Naive thymus-derived CD4-positive, alpha-beta T cell (primary cell): ENCODE data around the gene ZBED2. TPM values are rescaled to one million over a fixed set of nuclear protein-coding genes. Genes with fewer than 3 reads are reported as not detected.

ENCODE experiments used
- ATAC-seq: fragments of 150-1000 bp; cut with Tn5 transposase; 2 replicates; pipeline ENCODE4 v1.10.0; 2021; ENCODE audit warnings: mild to moderate bottlenecking, moderate library complexity
- CTCF ChIA-PET: fragments of 350-600 bp; sonication (Branson Sonifier 250); formaldehyde crosslinking; loops from one replicate; lab custom pipeline; 2021; ENCODE audit warnings: antibody characterized with exemption; lab: Charles Lee
- POLR2A ChIA-PET: fragments of 350-600 bp; sonication (Branson Sonifier 250); formaldehyde crosslinking; loops from one replicate; lab custom pipeline; 2021; ENCODE audit warnings: antibody characterized with exemption, inconsistent platforms; lab: Charles Lee
- DNase-seq, 9 donors: peaks; one replicate each; pipeline versions ENCODE4 v3.0.0 to v3.0.0-alpha.2; 2020 to 2022; ENCODE audit warnings: mixed read lengths in 1 of 9
- H3K27ac ChIP-seq: one replicate; pipeline ENCODE4 v1.7.0; 2013; ENCODE audit warnings: mild to moderate bottlenecking, low read depth, low read length, moderate library complexity
- H3K27me3 ChIP-seq, 2 donors: one replicate each; pipeline ENCODE4 v1.7.0; 2013; ENCODE audit warnings: low read length in 2 of 2, mild to moderate bottlenecking in 2 of 2, moderate library complexity in 2 of 2; ENCODE audit not compliant: control insufficient read depth in 2 of 2, insufficient read depth in 2 of 2
- H3K36me3 ChIP-seq, 3 experiments: 1 replicate in 2 of 3; 2 replicates in 1 of 3; pipeline ENCODE4 v1.7.0; 2013; ENCODE audit warnings: low read length in 3 of 3, mild to moderate bottlenecking in 3 of 3, moderate library complexity in 1 of 3; ENCODE audit not compliant: insufficient read depth in 3 of 3, control insufficient read depth in 2 of 3
- H3K4me1 ChIP-seq, 2 donors: one replicate each; pipeline ENCODE4 v1.7.0; 2013; ENCODE audit warnings: low read length in 2 of 2, mild to moderate bottlenecking in 2 of 2, moderate library complexity in 1 of 2; ENCODE audit not compliant: control insufficient read depth in 2 of 2, insufficient read depth in 2 of 2
- H3K4me3 ChIP-seq: 2 replicates; pipeline ENCODE4 v1.7.0; 2013; ENCODE audit warnings: mild to moderate bottlenecking, low read length
- H3K9me3 ChIP-seq, 3 experiments: 1 replicate in 2 of 3; 2 replicates in 1 of 3; pipeline ENCODE4 v1.7.0; 2013; ENCODE audit warnings: low read length in 3 of 3; ENCODE audit not compliant: control insufficient read depth in 2 of 3
- H3K27ac Mint-ChIP-seq, 9 donors: one replicate each; pipeline ENCODE4 v1.8.0; 2020 to 2022; ENCODE audit warnings: mixed read lengths in 9 of 9, mild to moderate bottlenecking in 8 of 9, moderate library complexity in 5 of 9, inconsistent platforms in 2 of 9
- H3K27me3 Mint-ChIP-seq, 5 donors: one replicate each; pipeline ENCODE4 v1.8.0; 2021 to 2022; ENCODE audit warnings: mixed read lengths in 5 of 5, mild to moderate bottlenecking in 1 of 5
- H3K36me3 Mint-ChIP-seq, 5 donors: one replicate each; pipeline ENCODE4 v1.8.0; 2020 to 2022; ENCODE audit warnings: mixed read lengths in 5 of 5, mild to moderate bottlenecking in 3 of 5, inconsistent platforms in 1 of 5
- H3K4me1 Mint-ChIP-seq, 7 donors: one replicate each; pipeline ENCODE4 v1.8.0; 2020 to 2022; ENCODE audit warnings: mixed read lengths in 7 of 7, mild to moderate bottlenecking in 3 of 7, inconsistent platforms in 1 of 7
- H3K4me3 Mint-ChIP-seq, 10 donors: one replicate each; pipeline ENCODE4 v1.8.0; 2020 to 2022; ENCODE audit warnings: mild to moderate bottlenecking in 10 of 10, mixed read lengths in 10 of 10, moderate library complexity in 6 of 10, inconsistent platforms in 2 of 10
- H3K9me3 Mint-ChIP-seq, 11 donors: one replicate each; pipeline ENCODE4 v1.8.0; 2020 to 2022; ENCODE audit warnings: mixed read lengths in 11 of 11, mild to moderate bottlenecking in 4 of 11, inconsistent platforms in 1 of 11, moderate library complexity in 1 of 11
- intact Hi-C, 2 donors: fragments of 100-400 bp; cut with micrococcal nuclease; formaldehyde crosslinking; loops; one replicate each; pipeline ENCODE4 v1.15.1; 2023
- polyA plus RNA-seq, 2 donors: library from polyadenylated mRNA; unstranded; fragments of 300-500 nt; fragmentation: Illumina TruSeq; gene quantifications; one replicate each; pipeline ENCODE4 v1.2.3, GENCODE V29; 2021
- total RNA-seq, 6 experiments: library from RNA in 5 of 6; stranded (reverse) in 5 of 6; gene quantifications; 1 replicate in 5 of 6; 2 replicates in 1 of 6; pipeline ENCODE4 v1.2.3 and lab custom pipeline; 2021 to 2026

The ZBED2 gene
- total and polyA plus RNA-seq, 7 experiments from 2014 or later = 0.13 to 51.8 (median 0.96) TPM; not detected in 1

DNA sequence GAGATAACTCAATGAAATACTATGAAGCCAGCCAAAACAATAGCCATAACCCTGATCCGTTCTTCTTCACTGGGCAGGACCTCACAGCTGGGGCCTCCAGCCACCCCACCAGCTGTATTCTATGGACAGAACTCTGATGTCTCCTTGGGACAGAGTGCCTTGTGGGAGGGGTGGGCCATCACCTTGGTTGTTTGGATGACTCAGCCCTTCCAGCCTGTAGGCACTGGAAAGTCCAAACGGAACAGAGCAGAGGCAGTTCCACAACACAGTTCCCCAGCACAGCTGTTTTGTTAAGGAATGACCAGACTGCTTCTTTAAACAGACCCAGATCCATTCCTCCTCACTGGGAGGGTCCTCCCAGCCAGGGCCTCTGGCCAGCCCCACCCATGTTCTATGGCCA is 31.9 kb upstream of the ZBED2 start:
- no peak overlapping the region for H3K27ac Mint-ChIP-seq
- ChIA-PET POLR2A (no interaction called here), CTCF (no interaction called here)
- H3K4me3 Mint-ChIP-seq = no peak overlapping the region
- Histone ChIP-seq H3K4me1 (no peaks in the 10 kb centered on the region), H3K9me3 (no peaks in the 10 kb centered on the region), H3K27me3 (no peaks in the 10 kb centered on the region), H3K27ac (no peak overlapping the region), H3K36me3 (peaks cover 18 to 42% (median 21%) of the 10 kb centered on the region in 3 experiments), H3K4me3 (no peak overlapping the region)
- H3K4me1 Mint-ChIP-seq = peaks cover 0 to 22% (median 14%) of the 10 kb centered on the region in 7 donors
- no peak for ATAC-seq
- H3K9me3 Mint-ChIP-seq = peaks cover 1 to 38% (median 11%) of the 10 kb centered on the region in 11 donors
- intact Hi-C loops = no loop called here
- no peak for DNase-seq
- peaks cover 37 to 83% (median 68%) of the 10 kb centered on the region in 5 donors for H3K36me3 Mint-ChIP-seq
- H3K27me3 Mint-ChIP-seq = no peaks in the 10 kb centered on the region

DNA sequence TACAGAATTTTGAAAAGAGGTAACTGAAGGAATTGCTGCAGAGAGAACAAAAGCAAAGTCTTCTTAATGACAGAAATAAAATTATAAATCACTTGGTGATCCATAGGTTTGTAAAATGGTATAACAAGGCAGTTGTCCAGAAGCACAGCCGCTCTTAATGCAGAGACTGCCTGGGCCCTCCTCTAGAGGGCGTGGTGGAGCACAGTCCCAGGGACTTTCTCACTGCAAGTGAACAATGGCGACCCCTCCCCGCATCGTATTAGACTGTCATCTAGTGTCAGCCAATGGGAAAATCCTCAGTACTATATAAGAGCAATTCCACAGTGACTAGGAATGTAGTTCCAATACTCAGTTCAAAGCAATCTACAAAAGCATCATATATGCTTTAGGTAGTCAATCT is 26.4 kb upstream of the ZBED2 start:
- Histone ChIP-seq H3K4me1 (peaks cover 11 to 16% of the 10 kb centered on the region in 2 donors), H3K27me3 (no peaks in the 10 kb centered on the region), H3K27ac (no peak overlapping the region), H3K36me3 (peaks cover 8 to 23% (median 15%) of the 10 kb centered on the region in 3 experiments), H3K4me3 (no peak overlapping the region), H3K9me3 (no peaks in the 10 kb centered on the region)
- intact Hi-C loops = loop anchor here in 1 of 2 donors (2.0 kb wide), 1 partner anchor 17 kb away; no protein-coding TSS in a partner anchor
- no peak overlapping the region for H3K27ac Mint-ChIP-seq
- peaks cover 0 to 8% (median 0%) of the 10 kb centered on the region in 11 donors for H3K9me3 Mint-ChIP-seq
- H3K36me3 Mint-ChIP-seq = peaks cover 9 to 62% (median 28%) of the 10 kb centered on the region in 5 donors
- peaks cover 7 to 38% (median 25%) of the 10 kb centered on the region in 7 donors for H3K4me1 Mint-ChIP-seq
- ChIA-PET POLR2A (no interaction called here), CTCF (interaction anchor here (1.0 kb wide), 1 partner anchor 113 kb away, joined by 3 read pairs; no protein-coding TSS in a partner anchor)
- no peak overlapping the region for H3K4me3 Mint-ChIP-seq
- peak; percentile 32 for ATAC-seq
- no peaks in the 10 kb centered on the region for H3K27me3 Mint-ChIP-seq
- peak in 1 of 9 donors; percentile 8 for DNase-seq

DNA sequence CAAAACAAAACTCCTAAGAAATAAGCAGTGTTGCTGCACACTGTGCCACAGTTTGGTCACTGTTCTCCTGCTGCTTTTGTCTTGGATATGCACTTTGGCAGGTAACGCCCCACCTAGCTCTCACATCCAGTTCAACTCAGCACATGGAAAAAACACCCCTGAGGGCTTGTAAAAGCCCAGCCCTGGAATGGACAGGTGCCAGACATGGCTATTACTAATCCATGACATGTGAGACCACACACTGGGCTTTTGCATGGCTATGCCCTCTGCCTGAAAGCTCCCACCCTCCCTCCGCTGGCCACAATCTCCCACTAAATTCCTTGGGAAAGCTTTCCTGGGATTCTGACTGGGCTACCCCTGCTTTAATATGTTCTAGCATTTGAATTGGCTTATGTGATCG is 24.7 kb upstream of the ZBED2 start:
- no peaks in the 10 kb centered on the region for H3K27me3 Mint-ChIP-seq
- Histone ChIP-seq H3K27ac (no peak overlapping the region), H3K27me3 (no peaks in the 10 kb centered on the region), H3K4me1 (peaks cover 21 to 32% of the 10 kb centered on the region in 2 donors), H3K4me3 (no peak overlapping the region), H3K9me3 (no peaks in the 10 kb centered on the region), H3K36me3 (peaks cover 6 to 19% (median 14%) of the 10 kb centered on the region in 3 experiments)
- peaks cover 19 to 55% (median 42%) of the 10 kb centered on the region in 7 donors for H3K4me1 Mint-ChIP-seq
- no peak overlapping the region for H3K4me3 Mint-ChIP-seq
- peaks cover 7 to 66% (median 15%) of the 10 kb centered on the region in 5 donors for H3K36me3 Mint-ChIP-seq
- ATAC-seq = no peak
- peaks cover 0 to 6% (median 0%) of the 10 kb centered on the region in 11 donors for H3K9me3 Mint-ChIP-seq
- DNase-seq = no peak
- intact Hi-C loops = loop anchor here (2.0 to 10.0 kb wide), 4 partner anchors 15 to 1885 kb away; partner anchors contain the start of genes ATG3 (in 1 of the 2) and SLC35A5 (in 1 of the 2)
- ChIA-PET POLR2A (no interaction called here), CTCF (interaction anchor here (0.5 kb wide), 1 partner anchor 1656 kb away, joined by 3 read pairs; no protein-coding TSS in a partner anchor)
- no peak overlapping the region for H3K27ac Mint-ChIP-seq

DNA sequence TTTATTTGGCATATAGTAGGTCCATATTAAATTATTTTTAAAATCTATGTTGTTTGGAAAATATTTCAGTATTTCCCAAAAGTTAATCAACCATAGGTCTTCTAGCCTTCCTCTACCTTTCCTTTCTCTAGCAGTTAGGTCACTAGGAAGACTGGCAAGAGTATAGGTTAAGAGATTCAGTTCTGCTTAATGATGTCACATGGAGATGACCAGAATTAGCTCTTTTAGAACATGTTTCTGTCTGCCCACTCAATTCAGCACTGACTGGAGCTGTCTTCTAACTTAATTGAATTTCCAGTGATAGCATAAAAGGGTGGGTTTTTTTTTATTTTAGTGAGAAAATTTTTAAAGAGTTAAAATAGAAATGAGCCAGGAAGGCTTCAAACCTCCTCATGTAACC is 23.8 kb upstream of the ZBED2 start:
- no peak for ATAC-seq
- POLR2A ChIA-PET = no interaction called here
- H3K4me1 Mint-ChIP-seq = peaks cover 22 to 61% (median 47%) of the 10 kb centered on the region in 7 donors

DNA sequence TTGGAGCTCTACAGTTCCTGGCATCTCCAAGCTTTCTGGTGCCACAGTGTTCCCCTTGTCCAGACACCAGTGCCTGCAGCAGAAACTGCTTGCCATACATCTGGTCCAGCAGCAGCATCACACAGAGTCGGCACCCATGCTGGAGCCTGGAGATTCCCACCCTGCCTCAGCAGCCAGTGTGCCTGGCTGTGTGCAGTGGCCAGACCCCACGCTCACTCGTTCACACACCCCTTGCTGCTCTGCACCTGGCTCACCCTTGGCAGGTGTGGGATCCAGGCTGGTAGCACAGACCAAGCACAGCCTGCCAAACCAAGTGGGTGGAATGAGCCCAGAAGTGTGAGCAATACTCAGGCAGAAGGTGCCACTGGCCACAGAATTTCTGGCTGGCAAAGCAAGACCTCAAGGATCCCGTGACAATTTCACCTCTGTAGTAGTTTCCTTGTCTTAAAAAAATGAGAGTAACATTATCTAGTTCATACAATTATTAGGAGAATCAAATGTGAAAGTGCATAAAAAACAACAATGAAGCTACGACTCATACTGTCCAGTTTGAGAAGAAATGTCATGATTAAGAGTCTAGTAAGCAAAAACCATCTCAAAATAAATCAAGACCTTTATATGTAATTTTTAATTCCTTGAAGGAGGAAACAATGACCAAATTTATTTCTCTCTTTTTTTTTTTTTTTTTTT is 22.9 kb upstream of the ZBED2 start:
- no peak for ATAC-seq
- Mint-ChIP-seq H3K9me3 (peaks cover 0 to 3% (median 0%) of the 10 kb centered on the region in 11 donors), H3K36me3 (peaks cover 4 to 68% (median 13%) of the 10 kb centered on the region in 5 donors), H3K4me3 (peak overlapping the region in 1 of 10 donors; percentile 50), H3K27ac (peak overlapping the region in 3 of 9 donors; percentile 22 to 95 (median 38)), H3K27me3 (no peaks in the 10 kb centered on the region), H3K4me1 (peaks cover 25 to 61% (median 48%) of the 10 kb centered on the region in 7 donors)
- DNase-seq = no peak
- Histone ChIP-seq H3K4me1 (peaks cover 21 to 32% of the 10 kb centered on the region in 2 donors), H3K27me3 (no peaks in the 10 kb centered on the region), H3K9me3 (no peaks in the 10 kb centered on the region), H3K36me3 (peaks cover 0 to 5% (median 3%) of the 10 kb centered on the region in 3 experiments), H3K4me3 (no peak overlapping the region), H3K27ac (no peak overlapping the region)
- ChIA-PET CTCF (interaction anchor here (0.6 to 0.7 kb wide), 2 partner anchors 40 to 294 kb away, joined by 3 to 4 read pairs; no protein-coding TSS in a partner anchor), POLR2A (interaction anchor here (0.6 to 1.0 kb wide), 2 partner anchors 48 to 1742 kb away, joined by 3 read pairs; no protein-coding TSS in a partner anchor)
- intact Hi-C loops = loop anchor here (2.0 to 10.0 kb wide), 6 partner anchors 225 to 1883 kb away; partner anchors contain the start of genes ATG3 (in 1 of the 2) and SLC35A5 (in 1 of the 2)

More for the DNA sequence above, 23.8 kb upstream of the ZBED2 start:
- Mint-ChIP-seq H3K27me3 (no peaks in the 10 kb centered on the region), H3K27ac (peak overlapping the region in 2 of 9 donors; percentile 8 to 50), H3K9me3 (peaks cover 0 to 3% (median 0%) of the 10 kb centered on the region in 11 donors), H3K4me3 (peak overlapping the region in 1 of 10 donors; percentile 16), H3K36me3 (peaks cover 0 to 66% (median 13%) of the 10 kb centered on the region in 5 donors)
- CTCF ChIA-PET = interaction anchor here (0.7 kb wide), 1 partner anchor 40 kb away, joined by 4 read pairs; no protein-coding TSS in a partner anchor
- Histone ChIP-seq H3K4me3 (no peak overlapping the region), H3K27ac (no peak overlapping the region), H3K36me3 (peaks cover 3 to 10% (median 5%) of the 10 kb centered on the region in 3 experiments), H3K27me3 (no peaks in the 10 kb centered on the region), H3K4me1 (peaks cover 21 to 32% of the 10 kb centered on the region in 2 donors), H3K9me3 (no peaks in the 10 kb centered on the region)
- DNase-seq = no peak
- intact Hi-C loops = loop anchor here (10.0 kb wide), 3 partner anchors 946 to 1884 kb away; partner anchors contain the start of genes ATG3 (in 1 of the 2) and SLC35A5 (in 1 of the 2)

DNA sequence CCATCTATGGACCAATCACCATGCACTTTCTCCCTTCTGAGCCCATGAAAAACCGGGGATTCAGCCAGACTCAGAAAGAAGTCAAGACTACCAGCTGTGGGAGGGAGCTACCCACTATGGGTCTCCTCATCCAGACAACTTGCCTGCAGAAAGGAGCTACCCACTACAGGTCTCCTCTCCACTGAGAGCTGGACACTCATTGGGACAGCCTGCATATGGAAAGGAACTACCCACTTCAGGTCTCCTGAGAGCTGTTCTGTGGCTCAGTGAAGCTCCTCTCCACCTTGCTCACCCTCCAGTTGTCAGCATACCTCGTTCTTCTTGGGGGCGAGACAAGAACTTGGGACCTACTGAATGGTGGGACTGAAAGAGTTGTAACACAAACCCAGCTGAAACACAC is 22.3 kb upstream of the ZBED2 start:
- POLR2A ChIA-PET = interaction anchor here (1.0 kb wide), 1 partner anchor 49 kb away, joined by 3 read pairs; no protein-coding TSS in a partner anchor
- H3K9me3 Mint-ChIP-seq = peaks cover 0 to 3% (median 0%) of the 10 kb centered on the region in 11 donors

More for the DNA sequence above, 22.3 kb upstream of the ZBED2 start:
- no peak for ATAC-seq
- H3K27ac Mint-ChIP-seq = peak overlapping the region in 6 of 9 donors; percentile 48 to 95 (median 66)
- Histone ChIP-seq H3K27ac (no peak overlapping the region), H3K27me3 (no peaks in the 10 kb centered on the region), H3K4me1 (peaks cover 21 to 32% of the 10 kb centered on the region in 2 donors), H3K36me3 (peaks cover 0 to 11% (median 3%) of the 10 kb centered on the region in 3 experiments), H3K4me3 (no peak overlapping the region), H3K9me3 (no peaks in the 10 kb centered on the region)
- CTCF ChIA-PET = interaction anchor here (0.6 to 1.8 kb wide), 3 partner anchors 78 to 294 kb away, joined by 3 to 7 read pairs (median 3); no protein-coding TSS in a partner anchor
- peaks cover 6 to 73% (median 18%) of the 10 kb centered on the region in 5 donors for H3K36me3 Mint-ChIP-seq
- no peak for DNase-seq
- H3K27me3 Mint-ChIP-seq = no peaks in the 10 kb centered on the region
- intact Hi-C loops = loop anchor here (2.0 to 10.0 kb wide), 6 partner anchors 225 to 1883 kb away; partner anchors contain the start of genes ATG3 (in 1 of the 2) and SLC35A5 (in 1 of the 2)
- peaks cover 31 to 65% (median 55%) of the 10 kb centered on the region in 7 donors for H3K4me1 Mint-ChIP-seq
- peak overlapping the region in 2 of 10 donors; percentile 30 to 64 for H3K4me3 Mint-ChIP-seq
